Left lung (tissue), 10 donors: ENCODE data around the gene KNSTRN. TPM values are rescaled to one million over a fixed set of nuclear protein-coding genes. Genes with fewer than 3 reads are reported as not detected.

Source experiments
- ATAC-seq: fragments of 200-7000 bp; cut with Tn5 transposase; one replicate; pipeline ENCODE4 v1.9.1; 2020; ENCODE audit warnings: moderate library complexity
- DNase-seq, 4 donors: peaks; one replicate each; pipeline ENCODE4 v3.0.0-alpha.2; 2013 to 2020
- H3K27ac ChIP-seq, 2 donors: fragments of 200-600 bp; sonication (generic) in 1 of 2; one replicate each; pipeline versions ENCODE4 v1.5.0 to v1.8.0; 2020 to 2021
- H3K27me3 ChIP-seq, 2 donors: fragments of 200-600 bp; sonication (generic) in 1 of 2; one replicate each; pipeline versions ENCODE4 v1.5.0 to v1.8.0; 2020 to 2021
- H3K36me3 ChIP-seq, 2 donors: fragments of 200-600 bp; sonication (generic) in 1 of 2; one replicate each; pipeline versions ENCODE4 v1.5.0 to v1.8.0; 2020 to 2021
- H3K4me1 ChIP-seq, 2 donors: fragments of 200-600 bp; one replicate each; pipeline ENCODE4 v1.8.0; 2021
- H3K4me3 ChIP-seq, 2 donors: fragments of 200-600 bp; sonication (generic) in 1 of 2; one replicate each; pipeline versions ENCODE4 v1.5.0 to v1.8.0; 2020 to 2021; ENCODE audit warnings: mild to moderate bottlenecking in 1 of 2
- H3K9me3 ChIP-seq, 2 donors: fragments of 200-600 bp; sonication (generic) in 1 of 2; one replicate each; pipeline versions ENCODE4 v1.5.0 to v1.8.0; 2020 to 2021
- intact Hi-C, 2 donors: fragments of 100-400 bp; cut with DNase I; formaldehyde crosslinking; loops; one replicate each; pipeline versions ENCODE4 v1.11.2 to v1.14.2; 2022
- polyA plus RNA-seq, 6 donors: library from polyadenylated mRNA; unstranded; fragments of 120-200 nt; gene quantifications; one replicate each; pipeline ENCODE4 v1.2.1, GENCODE V29; 2013; ENCODE audit not compliant: insufficient read length in 6 of 6
- total RNA-seq, 2 donors: library from RNA; stranded (reverse); fragmentation: NEBNext Ultra II Directional; extraction: Animal tissue kit (Norgen Biotek cat#: 25700); gene quantifications; one replicate each; pipeline ENCODE4 v1.2.1, GENCODE V29; 2021
- TF ChIP-seq, protein P1 (sequence below), 2 donors: fragments of 200-600 bp; sonication (generic) in 1 of 2; IDR thresholded peaks; one replicate each; pipeline versions ENCODE4 v1.5.0 to v1.8.0; 2021; ENCODE audit warnings: antibody characterized with exemption in 2 of 2
- donor health status: DM: no; HTN: yes; CAD: no.
- donor health status: DM: no; HTN: no; CAD: no.

KNSTRN gene
- total and polyA plus RNA-seq, 8 donors: 14.2 to 46.2 (median 30.2) TPM

DNA sequence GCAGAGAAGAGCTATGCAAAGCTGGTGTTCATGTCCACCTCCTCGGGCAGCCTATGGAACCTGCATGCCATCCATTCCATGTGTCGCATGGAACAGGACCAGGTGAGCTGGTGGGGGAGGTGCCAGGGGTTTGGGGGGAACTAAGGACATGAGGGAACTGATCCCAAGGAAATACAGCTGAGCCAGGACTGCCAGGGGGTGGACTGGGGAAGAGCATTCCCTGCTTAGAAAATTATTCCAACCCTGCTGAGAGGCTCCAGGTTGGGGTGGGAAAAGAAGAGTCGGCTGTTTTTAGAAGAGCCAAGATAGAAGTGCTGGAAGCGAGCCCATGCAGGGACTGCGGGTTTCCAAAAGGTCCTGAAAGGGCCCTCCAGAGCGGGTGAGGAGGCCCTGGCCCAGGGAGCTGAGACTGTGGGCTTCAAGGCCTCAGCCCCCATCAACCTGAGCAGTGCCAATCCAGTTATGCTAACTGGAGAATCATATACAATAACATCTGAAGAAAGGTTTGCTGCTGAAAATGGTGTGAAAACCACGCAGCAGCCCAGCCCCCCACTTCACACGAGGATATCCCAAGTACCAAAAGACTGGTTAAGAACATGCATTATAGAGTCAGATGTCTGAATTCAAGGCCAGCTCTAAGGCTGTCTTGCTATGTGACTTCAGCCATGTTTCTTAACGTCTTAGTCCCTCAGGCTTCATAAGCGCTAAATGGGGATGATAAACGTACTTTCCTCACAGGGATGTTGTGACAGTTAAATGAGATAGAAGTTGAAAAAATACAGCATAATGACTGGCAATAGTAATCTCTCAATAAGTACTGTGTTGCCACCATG, 16.7 kb upstream of the KNSTRN start:
- DNase-seq: no peak
- Histone ChIP-seq H3K27me3 (no peaks in the 10 kb centered on the region), H3K9me3 (no peaks in the 10 kb centered on the region), H3K36me3 (no peaks in the 10 kb centered on the region), H3K4me3 (no peak overlapping the region), H3K4me1 (peaks cover 4 to 19% of the 10 kb centered on the region in 2 donors), H3K27ac (no peak overlapping the region)
- ATAC-seq: no peak
- intact Hi-C loops: no loop called here
- TF ChIP-seq, protein P1, sequence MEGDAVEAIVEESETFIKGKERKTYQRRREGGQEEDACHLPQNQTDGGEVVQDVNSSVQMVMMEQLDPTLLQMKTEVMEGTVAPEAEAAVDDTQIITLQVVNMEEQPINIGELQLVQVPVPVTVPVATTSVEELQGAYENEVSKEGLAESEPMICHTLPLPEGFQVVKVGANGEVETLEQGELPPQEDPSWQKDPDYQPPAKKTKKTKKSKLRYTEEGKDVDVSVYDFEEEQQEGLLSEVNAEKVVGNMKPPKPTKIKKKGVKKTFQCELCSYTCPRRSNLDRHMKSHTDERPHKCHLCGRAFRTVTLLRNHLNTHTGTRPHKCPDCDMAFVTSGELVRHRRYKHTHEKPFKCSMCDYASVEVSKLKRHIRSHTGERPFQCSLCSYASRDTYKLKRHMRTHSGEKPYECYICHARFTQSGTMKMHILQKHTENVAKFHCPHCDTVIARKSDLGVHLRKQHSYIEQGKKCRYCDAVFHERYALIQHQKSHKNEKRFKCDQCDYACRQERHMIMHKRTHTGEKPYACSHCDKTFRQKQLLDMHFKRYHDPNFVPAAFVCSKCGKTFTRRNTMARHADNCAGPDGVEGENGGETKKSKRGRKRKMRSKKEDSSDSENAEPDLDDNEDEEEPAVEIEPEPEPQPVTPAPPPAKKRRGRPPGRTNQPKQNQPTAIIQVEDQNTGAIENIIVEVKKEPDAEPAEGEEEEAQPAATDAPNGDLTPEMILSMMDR (IDR thresholded peaks at IDR 0.05): no peak

DNA sequence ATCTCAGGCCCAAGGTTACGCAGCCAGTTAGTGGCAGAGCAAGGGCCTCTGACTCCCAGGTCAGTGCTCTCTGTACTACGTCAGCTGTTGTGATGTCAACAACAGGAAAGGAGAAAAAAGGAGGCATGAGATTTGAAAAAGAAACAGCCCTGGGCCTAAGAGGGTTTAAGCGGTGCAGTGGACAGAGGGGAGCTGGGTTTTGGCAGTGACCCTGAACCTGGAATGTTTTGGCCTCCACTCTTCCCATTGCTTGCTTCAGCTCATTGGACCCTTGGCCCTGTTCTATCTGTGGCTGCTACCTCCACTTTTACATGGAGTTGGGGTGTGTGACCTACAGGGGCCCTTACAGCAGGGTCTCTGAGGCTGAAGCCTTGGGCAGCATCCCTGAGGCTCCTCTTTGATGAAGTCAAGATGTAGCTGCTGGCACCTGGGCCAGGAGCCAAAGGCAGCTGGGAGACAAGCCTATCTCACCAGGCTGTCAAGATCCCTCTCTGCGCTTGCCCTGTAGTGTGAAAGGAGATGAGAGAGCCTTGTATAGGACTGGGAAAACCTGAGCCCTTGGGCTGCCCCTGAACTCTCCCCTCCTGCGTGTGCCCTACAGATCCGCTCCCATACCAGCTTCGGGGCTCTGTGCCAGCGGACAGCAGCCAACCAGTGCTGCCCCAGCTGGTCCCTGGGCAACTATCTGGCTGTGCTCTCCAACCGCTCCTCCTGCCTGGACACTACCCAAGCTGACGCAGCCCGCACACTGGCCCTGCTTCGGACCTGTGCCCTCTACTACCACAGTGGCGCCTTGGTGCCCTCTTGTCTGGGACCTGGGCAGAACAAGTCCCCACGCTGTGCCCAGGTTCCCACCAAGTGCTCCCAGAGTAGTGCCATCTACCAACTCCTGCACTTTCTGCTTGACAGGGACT, 15.8 kb upstream of the KNSTRN start:
- no peaks in the 10 kb centered on the region for H3K9me3 ChIP-seq
- intact Hi-C loops: no loop called here
- no peaks in the 10 kb centered on the region for H3K36me3 ChIP-seq
- H3K4me1 ChIP-seq: peaks cover 4 to 19% of the 10 kb centered on the region in 2 donors
- peak overlapping the region in 1 of 2 donors; percentile 68 for H3K27ac ChIP-seq
- DNase-seq: no peak
- H3K27me3 ChIP-seq: no peaks in the 10 kb centered on the region
- no peak overlapping the region for H3K4me3 ChIP-seq
- TF ChIP-seq, protein P1 (IDR thresholded peaks at IDR 0.05): no peak
- no peak for ATAC-seq

DNA sequence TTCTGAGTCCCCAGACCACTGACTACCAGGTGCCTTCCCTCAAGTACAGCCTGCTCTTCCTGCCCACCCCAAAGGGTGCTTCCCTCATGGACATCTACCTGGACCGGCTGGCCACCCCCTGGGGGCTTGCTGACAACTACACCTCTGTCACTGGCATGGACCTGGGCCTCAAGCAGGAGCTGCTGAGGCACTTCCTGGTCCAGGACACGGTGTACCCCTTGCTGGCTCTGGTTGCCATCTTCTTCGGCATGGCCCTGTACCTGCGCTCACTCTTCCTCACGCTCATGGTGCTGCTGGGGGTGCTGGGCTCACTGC, 15.2 kb upstream of the KNSTRN start:
- intact Hi-C loops: no loop called here
- Histone ChIP-seq H3K27me3 (no peaks in the 10 kb centered on the region), H3K27ac (peak overlapping the region in 1 of 2 donors; percentile 68), H3K4me1 (peaks cover 4 to 19% of the 10 kb centered on the region in 2 donors), H3K9me3 (no peaks in the 10 kb centered on the region), H3K4me3 (peak overlapping the region in 1 of 2 donors; percentile 41), H3K36me3 (no peaks in the 10 kb centered on the region)
- TF ChIP-seq, protein P1 (IDR thresholded peaks at IDR 0.05): no peak
- DNase-seq (no peak), ATAC-seq (no peak)

DNA sequence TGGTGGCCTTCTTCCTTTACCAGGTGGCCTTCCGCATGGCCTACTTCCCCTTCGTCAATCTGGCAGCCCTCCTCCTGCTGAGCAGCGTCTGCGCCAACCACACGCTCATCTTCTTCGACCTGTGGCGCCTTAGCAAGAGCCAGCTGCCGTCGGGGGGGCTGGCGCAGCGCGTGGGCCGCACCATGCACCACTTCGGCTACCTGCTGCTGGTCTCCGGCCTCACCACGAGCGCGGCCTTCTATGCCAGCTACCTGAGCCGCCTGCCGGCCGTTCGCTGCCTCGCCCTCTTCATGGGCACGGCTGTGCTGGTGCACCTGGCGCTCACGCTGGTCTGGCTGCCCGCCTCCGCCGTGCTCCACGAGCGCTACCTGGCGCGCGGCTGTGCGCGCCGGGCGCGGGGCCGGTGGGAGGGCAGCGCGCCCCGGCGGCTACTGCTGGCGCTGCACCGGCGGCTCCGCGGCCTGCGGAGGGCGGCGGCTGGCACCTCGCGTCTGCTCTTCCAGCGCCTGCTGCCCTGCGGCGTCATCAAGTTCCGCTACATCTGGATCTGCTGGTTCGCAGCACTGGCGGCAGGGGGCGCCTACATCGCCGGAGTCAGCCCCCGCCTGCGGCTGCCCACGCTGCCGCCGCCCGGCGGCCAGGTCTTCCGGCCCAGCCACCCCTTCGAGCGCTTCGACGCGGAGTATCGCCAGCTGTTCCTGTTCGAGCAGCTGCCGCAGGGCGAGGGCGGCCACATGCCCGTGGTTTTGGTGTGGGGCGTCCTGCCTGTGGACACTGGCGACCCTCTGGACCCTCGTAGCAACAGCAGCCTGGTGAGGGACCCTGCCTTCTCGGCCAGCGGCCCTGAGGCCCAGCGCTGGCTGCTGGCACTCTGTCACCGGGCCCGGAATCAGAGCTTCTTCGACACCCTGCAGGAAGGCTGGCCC, 14.6 kb upstream of the KNSTRN start:
- DNase-seq (peak; percentile 69 to 98 (median 91)), ATAC-seq (peak; percentile 96)
- Histone ChIP-seq H3K4me3 (peak overlapping the region in 1 of 2 donors; percentile 41), H3K27me3 (no peaks in the 10 kb centered on the region), H3K4me1 (peaks cover 4 to 23% of the 10 kb centered on the region in 2 donors), H3K36me3 (no peaks in the 10 kb centered on the region), H3K9me3 (no peaks in the 10 kb centered on the region), H3K27ac (peak overlapping the region; percentile 35 to 68)
- TF ChIP-seq, protein P1 (IDR thresholded peaks at IDR 0.05): peak; percentile 77 to 93
- intact Hi-C loops: no loop called here
